GM21717 (cell line): Measurements from ENCODE around the gene BFSP1.

Experiments used
- ATAC-seq: cut with Tn5 transposase; IDR thresholded peaks from one replicate; pipeline ENCODE4 v1.9.1; 2021; ENCODE audit warnings: mild to moderate bottlenecking, moderate library complexity; ENCODE audit not compliant: unreplicated experiment

The BFSP1 gene

DNA sequence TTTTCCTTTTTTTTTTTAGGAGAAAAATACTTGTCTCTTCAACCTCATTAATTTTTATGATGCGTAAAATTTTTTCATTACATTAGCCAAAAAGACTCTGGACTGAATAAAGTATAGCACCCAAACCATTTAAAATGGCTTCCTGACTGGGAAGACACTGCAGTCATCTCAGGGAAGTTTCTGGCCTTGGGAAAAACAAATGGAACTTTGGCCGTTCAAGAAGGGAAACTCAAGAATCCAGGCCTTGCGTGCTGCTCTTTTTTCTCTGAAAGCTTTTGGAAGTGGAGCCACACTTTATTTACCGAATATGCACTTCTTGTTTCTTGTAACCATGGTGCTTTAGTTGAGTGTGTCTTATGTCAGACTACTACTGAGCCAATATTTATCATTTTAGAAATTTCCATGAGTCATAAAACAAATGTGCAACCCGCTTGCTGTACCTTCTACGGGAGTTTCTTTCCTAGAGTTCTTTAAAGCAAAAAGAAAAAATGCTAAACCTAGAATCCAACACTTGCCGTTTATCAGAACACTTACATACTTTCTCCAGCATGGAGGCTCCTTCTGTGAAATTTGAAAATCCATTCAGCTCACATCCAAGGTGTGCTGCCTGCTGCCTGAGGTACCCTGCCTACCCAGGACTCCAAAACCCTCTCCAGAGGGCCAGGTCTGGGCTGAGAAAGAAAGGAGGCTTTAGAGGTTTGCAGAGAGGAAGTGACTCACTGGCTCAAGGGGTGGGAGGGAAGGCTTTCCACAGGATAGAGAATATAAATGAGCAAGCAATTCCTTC lies 27.2 kb upstream of the BFSP1 start:
- ATAC-seq, result no peak

DNA sequence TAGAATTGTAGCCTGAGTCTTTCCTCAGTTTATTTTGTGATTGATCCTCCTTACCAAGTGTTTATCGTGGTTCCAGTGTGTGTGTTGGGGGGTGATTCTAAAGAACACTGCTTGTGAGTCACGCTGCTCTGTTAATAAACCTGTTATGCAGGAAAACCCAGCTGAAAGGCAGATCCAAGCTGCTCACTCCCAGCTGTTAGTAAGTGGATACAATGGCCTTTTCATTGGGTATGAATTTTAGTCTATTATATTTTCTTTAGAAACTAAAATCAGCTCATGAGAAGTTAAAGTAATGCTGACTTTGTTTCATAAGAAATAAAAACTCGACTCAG lies 26.5 kb upstream of the BFSP1 start:
- ATAC-seq, result no peak

GRCh38 chr20:17556837-17557674 lies 25.9 kb upstream of the BFSP1 start:
- no peak for ATAC-seq

- ATAC-seq, result no peak
Observed at GRCh38 chr20:17555106-17555505, 23.9 kb upstream of the BFSP1 start.

- no peak for ATAC-seq
Observed at GRCh38 chr20:17549131-17549530, 18.0 kb upstream of the BFSP1 start.

DNA sequence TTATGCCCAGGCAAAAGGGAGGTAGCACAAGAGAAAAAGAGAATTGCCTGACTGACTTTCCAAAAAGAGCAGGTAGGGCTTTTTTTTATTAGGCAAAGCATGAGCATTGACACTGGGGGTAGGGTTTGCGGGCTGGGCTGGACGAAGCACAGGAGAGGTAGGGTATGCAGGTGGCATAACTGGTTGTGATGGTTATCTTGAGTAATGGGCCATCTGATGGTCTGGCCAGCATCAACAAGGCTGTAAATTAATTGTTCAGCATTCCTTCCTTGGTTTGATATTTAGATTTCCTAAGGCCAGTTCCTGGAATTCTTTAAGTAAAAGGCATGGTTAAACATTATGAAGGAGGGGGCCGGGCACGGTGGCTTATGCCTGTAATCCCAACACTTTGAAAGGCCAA lies 13.9 kb upstream of the BFSP1 start:
- no peak for ATAC-seq

GRCh38 chr20:17543531-17544131 lies 12.5 kb upstream of the BFSP1 start:
- no peak for ATAC-seq

- no peak for ATAC-seq
Observed at GRCh38 chr20:17542993-17543412, 11.8 kb upstream of the BFSP1 start.

DNA sequence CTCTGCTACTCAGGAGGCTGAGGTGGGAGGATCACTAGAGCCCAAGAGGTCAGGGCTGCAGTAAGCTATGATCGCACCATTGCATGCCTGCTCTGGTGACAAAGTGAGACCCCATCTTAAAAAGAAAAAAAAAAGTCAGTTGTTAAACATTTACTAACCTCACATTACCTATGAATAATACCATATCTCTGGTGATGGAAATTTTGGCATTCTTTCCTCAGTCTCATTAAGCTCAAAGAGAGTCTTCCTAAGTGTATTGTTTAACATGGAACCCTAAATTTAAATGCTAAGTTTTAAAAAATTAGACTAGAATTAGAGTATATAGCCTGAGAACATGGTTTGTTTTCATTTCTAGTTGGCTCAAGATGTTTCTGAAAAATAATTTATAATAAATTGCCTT lies 11.3 kb upstream of the BFSP1 start:
- no peak for ATAC-seq

DNA sequence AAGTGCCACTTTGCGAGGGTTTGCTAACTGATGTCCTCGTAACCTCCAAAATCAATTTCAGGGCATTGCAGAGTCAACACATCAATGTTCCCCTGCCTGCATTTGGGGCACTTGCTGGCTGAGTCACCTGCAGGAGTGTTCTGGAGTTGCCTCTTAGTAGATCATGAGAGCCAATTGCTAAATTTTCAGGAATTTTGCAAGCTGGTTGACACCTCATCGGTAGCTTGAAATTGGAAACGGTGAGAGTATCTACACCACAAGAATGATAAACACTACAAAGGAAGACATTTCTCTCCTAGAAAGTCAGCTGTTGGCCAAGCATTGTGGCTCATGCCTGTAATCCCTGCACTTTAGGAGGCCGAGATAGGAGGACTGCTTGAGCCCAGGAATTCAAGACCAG lies 10.8 kb upstream of the BFSP1 start:
- no peak for ATAC-seq

GRCh38 chr20:17541596-17541995 lies 10.4 kb upstream of the BFSP1 start:
- ATAC-seq, result no peak

DNA sequence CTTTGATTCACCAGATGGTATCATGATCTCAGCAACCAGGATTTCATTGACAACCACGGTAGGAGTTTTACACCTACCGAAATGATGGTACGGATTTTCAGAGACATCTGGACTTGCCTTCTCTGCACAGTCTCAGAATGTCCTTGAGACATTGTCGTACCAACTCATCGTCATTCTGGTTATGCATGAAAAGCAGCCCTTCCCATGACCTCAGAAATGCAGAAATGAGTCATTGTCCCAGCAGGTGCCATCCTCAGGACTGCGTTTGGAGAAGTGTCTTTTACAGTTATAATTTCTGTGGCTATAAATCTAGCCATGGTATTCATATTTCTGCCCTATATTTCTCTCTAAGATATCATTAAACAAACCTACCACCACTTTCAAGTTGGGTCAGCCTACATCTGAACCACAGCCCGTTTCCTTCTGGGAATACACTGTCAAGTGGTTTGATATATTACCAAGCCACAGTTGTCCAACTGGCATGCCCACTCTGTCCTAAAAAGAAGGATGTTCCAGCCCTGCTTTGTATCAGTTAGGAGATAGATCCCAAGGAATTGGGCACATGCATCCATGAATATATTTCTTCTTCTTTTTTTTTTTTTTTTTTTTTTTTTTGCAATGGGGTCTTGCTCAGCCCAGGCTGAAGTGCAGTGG lies 7.5 kb upstream of the BFSP1 start:
- ATAC-seq, result peak; percentile 92

DNA sequence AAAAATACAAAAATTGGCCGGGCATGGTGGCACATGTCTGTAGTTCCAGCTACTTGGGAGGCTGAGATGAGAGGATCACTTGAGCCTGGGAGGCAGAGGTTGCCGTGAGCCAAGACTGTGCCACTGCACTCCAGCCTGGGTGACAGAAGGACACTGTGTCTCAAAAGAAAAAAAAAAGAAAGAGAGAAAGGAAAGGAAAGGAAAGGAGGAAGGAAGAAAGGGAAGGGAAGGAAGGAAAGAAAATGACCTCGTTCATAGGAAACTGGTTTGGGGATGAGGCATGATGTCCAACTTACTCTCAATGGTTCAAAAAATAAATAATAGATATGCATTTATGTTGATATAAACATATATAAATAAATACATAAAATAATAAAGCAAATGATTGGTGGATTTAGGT lies 6.8 kb upstream of the BFSP1 start:
- no peak for ATAC-seq

DNA sequence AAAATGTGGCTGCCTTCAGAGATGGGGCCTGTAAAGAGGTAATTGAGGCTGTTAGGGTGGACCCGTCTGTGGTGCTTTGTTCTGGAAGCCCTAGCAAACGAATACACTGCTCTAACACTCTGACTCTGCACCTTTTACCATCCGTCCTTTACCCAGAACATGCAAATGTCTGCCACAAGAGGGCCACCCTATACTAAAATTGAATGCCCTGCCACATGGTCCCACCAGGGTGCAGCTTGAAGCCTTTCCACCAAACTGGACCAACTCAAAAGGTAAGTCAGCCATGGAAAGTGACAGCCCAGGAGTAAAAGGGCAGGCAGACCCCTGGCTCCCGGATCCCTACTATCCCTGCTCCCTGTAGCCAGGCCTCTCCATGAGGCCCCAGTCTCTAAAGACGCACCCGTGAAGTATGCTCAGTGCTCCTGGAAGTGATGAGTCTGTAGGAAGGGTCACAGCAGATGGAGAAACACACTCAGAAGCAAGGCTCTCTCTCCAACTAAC lies 5.8 kb upstream of the BFSP1 start:
- peak; percentile 76 for ATAC-seq

- ATAC-seq, result no peak
Observed at GRCh38 chr20:17534077-17534476, 2.9 kb upstream of the BFSP1 start.

GRCh38 chr20:17533396-17533795 lies 2.2 kb upstream of the BFSP1 start:
- peak; percentile 48 for ATAC-seq

DNA sequence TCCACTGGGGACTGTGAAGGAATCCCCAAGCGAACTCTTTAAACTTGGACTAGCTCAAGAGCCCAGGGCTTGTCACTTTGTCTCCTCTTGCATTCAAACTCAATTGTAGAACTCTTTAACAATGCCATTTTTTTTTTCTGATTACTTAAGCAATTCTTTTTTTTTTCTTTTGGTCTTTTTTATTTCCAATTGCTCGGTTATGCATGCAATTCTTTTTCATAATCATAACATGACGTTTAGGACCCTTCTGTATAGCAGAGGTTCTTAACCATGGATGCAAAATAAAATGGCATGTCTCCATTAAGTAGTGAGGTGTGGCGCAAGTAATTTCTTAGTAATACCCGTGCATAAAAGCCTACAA lies 466 bp upstream of the BFSP1 start:
- ATAC-seq, result no peak

- no peak for ATAC-seq
Observed at GRCh38 chr20:17530153-17530552, 1.0 kb downstream of the BFSP1 start.

GRCh38 chr20:17529586-17529985 lies 1.6 kb downstream of the BFSP1 start:
- ATAC-seq, result no peak

DNA sequence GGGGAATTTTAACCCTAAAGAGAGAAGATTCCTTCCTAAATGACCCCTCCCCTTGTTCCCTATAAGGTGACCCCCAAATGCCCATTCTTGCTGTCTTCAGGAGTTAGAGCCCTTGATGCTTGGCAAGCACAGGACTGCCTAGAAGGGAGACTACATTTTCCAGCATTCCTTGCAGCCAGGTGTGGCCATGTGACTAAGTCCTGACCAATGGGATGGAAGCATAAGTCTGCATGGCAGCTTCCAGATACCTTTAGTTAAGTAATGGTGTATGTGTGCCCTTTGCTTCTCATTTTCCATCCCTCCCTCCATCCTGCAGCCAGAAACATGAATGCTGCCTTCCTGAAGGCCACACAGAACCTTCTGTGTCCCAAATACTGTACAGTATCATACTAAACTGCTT lies 5.5 kb downstream of the BFSP1 start:
- no peak for ATAC-seq

- ATAC-seq, result no peak
Observed at GRCh38 chr20:17525132-17525531, 6.0 kb downstream of the BFSP1 start.
